GM12878 (cell line): Measurements from ENCODE around the gene TCERG1. TPM values are rescaled to one million over a fixed set of nuclear protein-coding genes. Genes with fewer than 3 reads are reported as not detected.

ENCODE experiments used
- ASH2L ChIP-seq: fragments of 300-600, 200-600 bp; sonication (generic); IDR thresholded peaks from 2 replicates; pipeline ENCODE4 v1.6.1; 2017; ENCODE audit warnings: low read depth, mild to moderate bottlenecking, borderline replicate concordance
- CBX3 ChIP-seq: fragments of 200-600 bp; sonication (generic); IDR thresholded peaks from 2 replicates; pipeline ENCODE4 v1.6.1; 2016; ENCODE audit warnings: low read depth, borderline replicate concordance
- ETV6 ChIP-seq, 2 experiments: fragments of 450-650 bp in 1 of 2; IDR thresholded peaks in 1 of 2; conservative IDR thresholded peaks in 1 of 2; 2 replicates each; pipeline ENCODE4 v1.6.1; 2014; ENCODE audit warnings: antibody characterized with exemption in 1 of 2, borderline replicate concordance in 1 of 2, low read depth in 1 of 2, mild to moderate bottlenecking in 1 of 2, moderate library complexity in 1 of 2
- HCFC1 ChIP-seq: fragments of 150-350 bp; IDR thresholded peaks from 2 replicates; pipeline ENCODE4 v1.6.1; 2014; ENCODE audit warnings: low read length
- NFIC ChIP-seq: IDR thresholded peaks from 2 replicates; pipeline ENCODE4 v1.6.1; 2012; ENCODE audit warnings: low read depth, mild to moderate bottlenecking, inconsistent platforms, low read length, moderate library complexity
- POLR2AphosphoS2 ChIP-seq: IDR thresholded peaks from 2 replicates; pipeline ENCODE4 v1.6.1; 2011; ENCODE audit warnings: low read depth, mild to moderate bottlenecking, low read length, improper control_type of control experiment, moderate library complexity
- RAD21 ChIP-seq: IDR thresholded peaks from 2 replicates; pipeline ENCODE4 v1.6.1; 2011; ENCODE audit warnings: mild to moderate bottlenecking, low read depth, low read length, moderate library complexity; ENCODE audit not compliant: insufficient read depth
- TCF7 ChIP-seq: IDR thresholded peaks from 2 replicates; pipeline ENCODE4 v1.6.1; 2014; ENCODE audit warnings: antibody characterized with exemption, borderline replicate concordance
- YY1 ChIP-seq: IDR thresholded peaks from 2 replicates; pipeline ENCODE4 v1.6.1; 2011; ENCODE audit warnings: low read depth, mild to moderate bottlenecking, low read length
- polyA plus RNA-seq, 11 experiments: library from polyadenylated mRNA; depleted of rRNA in 4 of 11; unstranded in 6 of 11; stranded (reverse) in 5 of 11; fragments of >200 nt; fragmentation: Nextera tagmentation in 4 of 11; fragmentation: Illumina TruSeq in 1 of 11; extraction: Ambion mirVana in 4 of 11; extraction: Trizol in 1 of 11; gene quantifications; 1 replicate in 1 of 11; 2 replicates in 10 of 11; pipeline versions ENCODE4 v1.2.1 to v1.2.3, GENCODE V29; 2011 to 2016; ENCODE audit warnings: inconsistent platforms in 2 of 11, missing spikeins in 2 of 11, low read depth in 1 of 11
- total RNA-seq, 4 experiments: library from RNA; depleted of rRNA in 3 of 4; stranded (reverse); fragments of >200 nt in 3 of 4; fragmentation: Illumina TruSeq in 1 of 4; extraction: Trizol in 1 of 4; gene quantifications; 2 replicates each; pipeline versions ENCODE4 v1.2.1 to v1.2.3, GENCODE V29; 2013 to 2021
- TF ChIP-seq, protein P1 (sequence below): fragments of 450-650 bp; IDR thresholded peaks from 2 replicates; pipeline ENCODE4 v1.6.1; 2017; ENCODE audit warnings: borderline replicate concordance
- TF ChIP-seq, protein P2 (sequence below): fragments of 450-650 bp; conservative IDR thresholded peaks from 2 replicates; pipeline ENCODE4 v1.6.1; 2017; ENCODE audit warnings: mild to moderate bottlenecking, moderate library complexity
- TF ChIP-seq, protein P3 (sequence below): IDR thresholded peaks from 2 replicates; pipeline ENCODE4 v1.6.1; 2011; ENCODE audit warnings: low read depth, mild to moderate bottlenecking, low read length, moderate library complexity, borderline replicate concordance; ENCODE audit errors: extremely low read depth

TCERG1 gene
- total and polyA plus RNA-seq, 10 of the 15 experiments (the other 5 are each of a cell fraction or from before 2014, with no cell fraction given) = 51.5 to 131 (median 91.6) TPM

DNA sequence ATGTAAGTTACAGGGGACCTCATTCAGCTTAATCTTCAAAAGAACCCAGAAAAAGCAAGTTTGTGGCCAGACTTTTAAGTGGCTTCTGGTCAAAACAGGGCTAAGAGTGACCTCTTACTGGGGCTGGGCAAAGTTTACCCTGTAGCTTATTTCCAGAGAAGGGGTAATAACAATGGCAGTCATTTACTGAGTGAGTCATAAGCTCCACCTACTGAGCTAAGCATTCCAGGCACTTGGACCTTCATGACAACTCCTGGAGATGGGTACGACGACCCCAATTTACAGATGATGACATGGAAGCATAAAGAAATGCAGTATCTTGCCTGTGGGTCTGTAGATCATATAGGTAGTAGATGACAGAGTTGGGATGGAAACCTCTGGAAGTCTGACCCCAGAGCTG, 73.6 kb downstream of the TCERG1 start (continued):
- no peak for TF ChIP-seq RAD21
- no peak for TF ChIP-seq YY1
- no peak for TF ChIP-seq CBX3
- TF ChIP-seq, protein P1, sequence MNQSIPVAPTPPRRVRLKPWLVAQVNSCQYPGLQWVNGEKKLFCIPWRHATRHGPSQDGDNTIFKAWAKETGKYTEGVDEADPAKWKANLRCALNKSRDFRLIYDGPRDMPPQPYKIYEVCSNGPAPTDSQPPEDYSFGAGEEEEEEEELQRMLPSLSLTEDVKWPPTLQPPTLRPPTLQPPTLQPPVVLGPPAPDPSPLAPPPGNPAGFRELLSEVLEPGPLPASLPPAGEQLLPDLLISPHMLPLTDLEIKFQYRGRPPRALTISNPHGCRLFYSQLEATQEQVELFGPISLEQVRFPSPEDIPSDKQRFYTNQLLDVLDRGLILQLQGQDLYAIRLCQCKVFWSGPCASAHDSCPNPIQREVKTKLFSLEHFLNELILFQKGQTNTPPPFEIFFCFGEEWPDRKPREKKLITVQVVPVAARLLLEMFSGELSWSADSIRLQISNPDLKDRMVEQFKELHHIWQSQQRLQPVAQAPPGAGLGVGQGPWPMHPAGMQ = no peak
- no peak for TF ChIP-seq TCF7
- TF ChIP-seq, protein P2, sequence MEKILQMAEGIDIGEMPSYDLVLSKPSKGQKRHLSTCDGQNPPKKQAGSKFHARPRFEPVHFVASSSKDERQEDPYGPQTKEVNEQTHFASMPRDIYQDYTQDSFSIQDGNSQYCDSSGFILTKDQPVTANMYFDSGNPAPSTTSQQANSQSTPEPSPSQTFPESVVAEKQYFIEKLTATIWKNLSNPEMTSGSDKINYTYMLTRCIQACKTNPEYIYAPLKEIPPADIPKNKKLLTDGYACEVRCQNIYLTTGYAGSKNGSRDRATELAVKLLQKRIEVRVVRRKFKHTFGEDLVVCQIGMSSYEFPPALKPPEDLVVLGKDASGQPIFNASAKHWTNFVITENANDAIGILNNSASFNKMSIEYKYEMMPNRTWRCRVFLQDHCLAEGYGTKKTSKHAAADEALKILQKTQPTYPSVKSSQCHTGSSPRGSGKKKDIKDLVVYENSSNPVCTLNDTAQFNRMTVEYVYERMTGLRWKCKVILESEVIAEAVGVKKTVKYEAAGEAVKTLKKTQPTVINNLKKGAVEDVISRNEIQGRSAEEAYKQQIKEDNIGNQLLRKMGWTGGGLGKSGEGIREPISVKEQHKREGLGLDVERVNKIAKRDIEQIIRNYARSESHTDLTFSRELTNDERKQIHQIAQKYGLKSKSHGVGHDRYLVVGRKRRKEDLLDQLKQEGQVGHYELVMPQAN = no peak
- no peak for TF ChIP-seq HCFC1
- no peak for TF ChIP-seq ETV6 (conservative IDR thresholded peaks at IDR 0.05 in 1 of 2, IDR thresholded peaks at IDR 0.05 in 1 of 2; ENCODE audit: borderline replicate concordance in 1 of 2, low read depth in 1 of 2)
- no peak for TF ChIP-seq NFIC
- no peak for TF ChIP-seq POLR2AphosphoS2
- no peak for TF ChIP-seq ASH2L
- TF ChIP-seq, protein P3, sequence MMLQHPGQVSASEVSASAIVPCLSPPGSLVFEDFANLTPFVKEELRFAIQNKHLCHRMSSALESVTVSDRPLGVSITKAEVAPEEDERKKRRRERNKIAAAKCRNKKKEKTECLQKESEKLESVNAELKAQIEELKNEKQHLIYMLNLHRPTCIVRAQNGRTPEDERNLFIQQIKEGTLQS = no peak
